GM06990 (cell line): ENCODE measurements around the gene SMARCAD1.
"Not testable (repeated sequence)": the region's sequence is repeated elsewhere in the genome, so short reads cannot be mapped to it uniquely, and the experiment has no call there.

Experiments
- DNase-seq: peaks from one replicate; pipeline ENCODE4 v3.0.0-alpha.2; 2011; ENCODE audit not compliant: insufficient read length; ENCODE audit errors: extremely low read depth
- H3K27me3 ChIP-seq: replicated peaks from 2 replicates; pipeline ENCODE4 v1.6.0; 2011; ENCODE audit warnings: low read length; ENCODE audit not compliant: control insufficient read depth, insufficient read depth
- H3K36me3 ChIP-seq: 2 replicates; pipeline ENCODE4 v1.5.1; 2011; ENCODE audit warnings: low read length; ENCODE audit not compliant: control insufficient read depth, insufficient read depth
- H3K4me3 ChIP-seq: replicated peaks from 2 replicates; pipeline ENCODE4 v1.5.1; 2011; ENCODE audit warnings: low read depth, mild to moderate bottlenecking, control low read depth, low read length
- CTCF ChIP-seq: IDR thresholded peaks from 2 replicates; pipeline ENCODE4 v1.5.1; 2011; ENCODE audit warnings: low read length, control low read depth, mild to moderate bottlenecking, inconsistent platforms; ENCODE audit not compliant: insufficient read depth, poor library complexity, severe bottlenecking

The SMARCAD1 gene

DNA sequence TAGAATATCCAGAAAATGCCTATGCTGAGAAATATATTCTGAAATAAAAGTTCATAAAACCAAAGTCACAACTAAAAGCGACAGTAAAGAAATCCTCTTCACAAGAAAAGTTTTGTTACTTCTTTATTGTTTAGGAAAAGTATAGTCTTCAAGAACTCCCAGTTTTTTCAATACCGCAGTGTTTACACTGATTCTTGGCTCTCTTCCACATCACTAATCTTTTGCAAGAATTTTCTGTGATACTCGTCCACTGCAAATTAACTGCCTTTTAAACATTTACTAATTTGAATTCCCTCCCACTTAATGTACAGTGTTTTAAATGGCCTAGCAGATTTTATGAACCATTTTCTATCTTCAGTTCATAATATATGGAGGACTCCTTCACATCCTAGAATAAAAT is 69.9 kb downstream of the SMARCAD1 start:
- H3K4me3 ChIP-seq, result no peak overlapping the region
- no peak for DNase-seq
- peaks cover 2% of the 10 kb centered on the region for H3K36me3 ChIP-seq
- no peak for TF ChIP-seq CTCF
- H3K27me3 ChIP-seq, result no peaks in the 10 kb centered on the region

GRCh38 chr4:94278781-94279180 is 71.1 kb downstream of the SMARCAD1 start:
- TF ChIP-seq CTCF, result no peak
- H3K4me3 ChIP-seq, result no peak overlapping the region
- DNase-seq, result no peak
- peaks cover 2% of the 10 kb centered on the region for H3K36me3 ChIP-seq
- H3K27me3 ChIP-seq, result no peaks in the 10 kb centered on the region

- Histone ChIP-seq H3K36me3 (peaks cover 2% of the 10 kb centered on the region), H3K27me3 (no peaks in the 10 kb centered on the region), H3K4me3 (no peak overlapping the region)
- DNase-seq, result no peak
- no peak for TF ChIP-seq CTCF
Measured at GRCh38 chr4:94284889-94285288, 77.2 kb downstream of the SMARCAD1 start.

DNA sequence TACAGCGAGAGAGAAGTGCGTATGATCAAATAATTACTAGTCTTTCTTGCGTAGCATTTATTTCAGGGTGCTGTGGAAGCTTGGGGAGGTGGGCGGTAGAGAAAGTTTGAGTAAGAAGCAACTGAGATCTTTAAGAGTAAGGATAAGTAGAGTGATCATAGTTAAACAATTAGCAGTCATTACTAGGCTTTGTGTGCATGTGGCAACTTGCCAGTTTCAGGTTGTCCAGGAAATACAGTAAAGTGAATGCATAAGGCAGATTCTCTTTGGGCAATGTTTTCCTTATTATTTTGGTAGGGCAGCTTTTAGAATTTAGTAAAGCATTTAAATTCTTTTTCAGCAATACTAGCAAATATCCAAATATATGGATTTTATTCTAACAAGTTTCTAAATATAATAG is 78.0 kb downstream of the SMARCAD1 start:
- H3K36me3 ChIP-seq, result peaks cover 2% of the 10 kb centered on the region

DNA sequence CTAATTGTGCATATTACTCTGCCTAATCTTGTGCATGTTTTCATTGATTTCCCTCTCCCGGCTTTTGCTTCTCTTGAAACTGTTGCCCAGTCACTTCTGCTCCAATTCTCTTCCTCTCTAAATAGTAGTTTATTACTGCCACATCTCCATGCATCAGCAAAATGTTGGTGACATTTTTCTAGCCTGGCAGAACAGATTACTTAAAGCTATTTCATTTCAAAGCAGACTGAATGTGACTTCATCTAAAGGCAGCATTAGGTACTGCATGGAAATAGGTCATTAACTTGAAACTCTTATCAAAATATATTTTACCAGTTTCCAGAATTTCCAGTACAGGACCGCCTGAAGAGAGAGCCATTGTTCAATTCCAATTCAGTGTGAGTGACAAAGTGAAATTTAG is 82.6 kb downstream of the SMARCAD1 start:
- Histone ChIP-seq H3K4me3 (no peak overlapping the region), H3K36me3 (peaks cover 2% of the 10 kb centered on the region), H3K27me3 (no peaks in the 10 kb centered on the region)
- DNase-seq, result no peak
- no peak for TF ChIP-seq CTCF

More for the DNA sequence above, 78.0 kb downstream of the SMARCAD1 start:
- Histone ChIP-seq H3K27me3 (no peaks in the 10 kb centered on the region), H3K4me3 (no peak overlapping the region)
- TF ChIP-seq CTCF, result no peak
- no peak for DNase-seq

DNA sequence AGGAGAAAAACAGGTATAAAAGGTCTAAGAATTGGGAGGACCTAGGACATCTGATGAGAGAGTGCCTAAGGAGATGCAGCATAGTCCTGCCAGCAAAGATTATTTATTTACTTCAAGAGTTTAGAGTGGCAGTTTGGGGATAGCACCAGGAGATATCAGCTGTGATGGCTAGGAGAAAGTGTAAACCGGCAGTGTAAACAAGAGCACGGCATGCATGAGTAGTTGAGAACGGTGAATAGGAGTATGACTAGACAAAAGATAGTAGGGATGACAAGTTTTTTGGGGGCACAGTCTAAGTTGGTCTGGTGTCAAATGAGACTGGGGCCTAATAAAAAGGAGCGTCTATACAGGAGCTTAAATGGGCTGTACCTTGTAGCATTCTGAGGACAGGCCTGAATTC is 86.3 kb downstream of the SMARCAD1 start:
- DNase-seq, H3K36me3 ChIP-seq, H3K4me3 ChIP-seq, H3K27me3 ChIP-seq: not testable (repeated sequence)

- not testable (repeated sequence) for DNase-seq, H3K27me3 ChIP-seq
Measured at GRCh38 chr4:94295473-94295872, 87.8 kb downstream of the SMARCAD1 start.

More at GRCh38 chr4:94295473-94295872, 87.8 kb downstream of the SMARCAD1 start:
- H3K4me3 ChIP-seq, H3K36me3 ChIP-seq: not testable (repeated sequence)
